Lower leg skin (tissue), 4 donors: ENCODE data around the gene CACNA1A. TPM values are rescaled to one million over a fixed set of nuclear protein-coding genes. Genes with fewer than 3 reads are reported as not detected.

ENCODE experiments used
- DNase-seq, 2 donors: peaks; one replicate each; pipeline ENCODE4 v3.0.0-alpha.2; 2019; ENCODE audit warnings: low spot score in 2 of 2
- H3K4me3 ChIP-seq: fragments of 200-600 bp; sonication (generic); 2 replicates; pipeline ENCODE4 v1.5.1; 2017; ENCODE audit warnings: mild to moderate bottlenecking, low read depth; ENCODE audit not compliant: poor library complexity, severe bottlenecking
- POLR2A ChIP-seq, 2 donors: fragments of 450-650 bp; IDR thresholded peaks; one replicate each; pipeline ENCODE4 v1.6.1; 2016 to 2017; ENCODE audit warnings: antibody characterized with exemption in 2 of 2, mild to moderate bottlenecking in 1 of 2, moderate library complexity in 1 of 2
- WGBS, 2 donors: methylation state at CpG; one replicate each; pipeline ENCODE4 v1.1.5; 2018; 5-methylcytosine and 5-hydroxymethylcytosine counted together
- intact Hi-C: fragments of 100-400 bp; cut with DNase I; formaldehyde crosslinking; loops from one replicate; pipeline ENCODE4 v1.15.0; 2023; ENCODE audit warnings: low total_unique reads
- total RNA-seq, 4 donors: library from RNA; depleted of rRNA; stranded (reverse); fragments of >200 nt; gene quantifications; one replicate each; pipeline ENCODE4 v1.1.0, GENCODE V29; 2016
- TF ChIP-seq, protein P1 (sequence below), 3 donors: fragments of 450-650 bp; IDR thresholded peaks; one replicate each; pipeline ENCODE4 v1.5.1; 2016; ENCODE audit warnings: antibody characterized with exemption in 3 of 3, mild to moderate bottlenecking in 3 of 3, moderate library complexity in 2 of 3

The CACNA1A gene
- total RNA-seq, 4 donors from 2014 or later, result 0.16 to 0.46 (median 0.22) TPM; not detected in 1

GRCh38 chr19:13252569-13253335 is 253.5 kb downstream of the CACNA1A start:
- DNase-seq, result no peak
- intact Hi-C loops, result no loop called here
- H3K4me3 ChIP-seq, result no peak overlapping the region
- TF ChIP-seq POLR2A (IDR thresholded peaks at IDR 0.05), result no peak
- TF ChIP-seq, protein P1, sequence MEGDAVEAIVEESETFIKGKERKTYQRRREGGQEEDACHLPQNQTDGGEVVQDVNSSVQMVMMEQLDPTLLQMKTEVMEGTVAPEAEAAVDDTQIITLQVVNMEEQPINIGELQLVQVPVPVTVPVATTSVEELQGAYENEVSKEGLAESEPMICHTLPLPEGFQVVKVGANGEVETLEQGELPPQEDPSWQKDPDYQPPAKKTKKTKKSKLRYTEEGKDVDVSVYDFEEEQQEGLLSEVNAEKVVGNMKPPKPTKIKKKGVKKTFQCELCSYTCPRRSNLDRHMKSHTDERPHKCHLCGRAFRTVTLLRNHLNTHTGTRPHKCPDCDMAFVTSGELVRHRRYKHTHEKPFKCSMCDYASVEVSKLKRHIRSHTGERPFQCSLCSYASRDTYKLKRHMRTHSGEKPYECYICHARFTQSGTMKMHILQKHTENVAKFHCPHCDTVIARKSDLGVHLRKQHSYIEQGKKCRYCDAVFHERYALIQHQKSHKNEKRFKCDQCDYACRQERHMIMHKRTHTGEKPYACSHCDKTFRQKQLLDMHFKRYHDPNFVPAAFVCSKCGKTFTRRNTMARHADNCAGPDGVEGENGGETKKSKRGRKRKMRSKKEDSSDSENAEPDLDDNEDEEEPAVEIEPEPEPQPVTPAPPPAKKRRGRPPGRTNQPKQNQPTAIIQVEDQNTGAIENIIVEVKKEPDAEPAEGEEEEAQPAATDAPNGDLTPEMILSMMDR (IDR thresholded peaks at IDR 0.05), result no peak
- WGBS, 2 donors, result 73 to 74% methylated on average over 11 of the region's 11 CpGs

DNA sequence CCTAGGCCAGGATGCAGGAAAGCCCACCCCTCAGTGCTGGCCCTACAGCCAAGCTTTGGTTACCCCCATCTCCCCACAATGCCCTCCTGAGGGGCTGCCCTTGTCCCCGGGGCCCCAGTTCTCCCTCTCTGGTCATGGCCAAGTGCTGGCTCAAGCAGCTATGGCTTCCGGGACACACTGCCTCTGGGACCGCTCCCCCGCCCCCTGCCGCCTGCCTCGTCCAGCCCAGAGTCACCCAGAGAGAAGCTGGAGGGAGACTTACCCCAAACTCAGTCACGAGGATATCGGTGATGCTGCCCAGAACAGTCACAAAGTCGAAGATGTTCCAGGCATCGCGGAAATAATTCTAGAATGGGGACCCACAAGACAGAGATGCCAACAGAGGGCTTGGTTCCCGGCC is 261.4 kb downstream of the CACNA1A start:
- 84 to 91% methylated on average over 12 of the region's 12 CpGs for WGBS, 2 donors
- intact Hi-C loops, result no loop called here

DNA sequence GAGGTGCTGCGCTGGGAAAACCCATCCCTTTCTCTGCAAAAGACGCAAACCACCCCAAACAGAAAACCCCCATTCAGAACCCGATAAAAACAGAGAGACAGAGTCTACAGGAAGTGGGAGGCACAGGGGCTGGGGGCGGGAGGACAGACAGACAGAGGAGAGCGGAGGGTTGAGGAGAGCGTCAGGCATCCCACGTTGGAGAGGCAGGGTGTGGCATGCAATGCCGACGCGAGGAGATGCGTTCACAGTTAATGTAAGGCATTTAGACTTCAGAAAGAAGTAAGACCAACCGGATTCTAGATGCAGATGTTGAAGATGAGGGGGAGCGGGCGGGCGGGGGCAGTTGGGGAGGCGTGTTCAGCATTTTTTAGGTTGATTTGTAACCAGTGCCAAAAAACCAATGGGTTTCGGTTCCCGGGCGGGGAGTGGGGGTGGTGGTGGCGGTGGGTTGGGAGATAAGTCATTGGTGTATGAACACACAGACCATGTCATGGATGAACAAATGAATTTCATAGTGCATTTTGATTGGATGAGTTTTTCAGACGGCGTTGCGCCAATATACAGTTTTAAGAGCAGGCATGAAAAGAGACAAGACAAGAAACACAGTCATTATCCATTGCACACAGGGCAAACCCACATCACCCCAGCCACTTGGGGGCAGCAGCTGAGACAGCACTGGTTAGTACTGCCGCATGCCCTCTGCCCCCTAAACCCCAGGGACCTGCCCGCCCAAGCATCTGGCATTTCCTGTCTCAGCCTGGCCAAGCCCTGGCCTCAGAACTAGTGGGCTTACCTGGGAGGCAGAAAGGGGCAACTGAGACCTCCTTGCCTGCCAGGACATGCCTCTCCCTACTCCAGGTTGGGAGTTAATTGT is 264.8 kb downstream of the CACNA1A start:
- H3K4me3 ChIP-seq, result no peak overlapping the region
- intact Hi-C loops, result no loop called here
- WGBS, 2 donors, result 49 to 51% methylated on average over 25 of the region's 25 CpGs
- TF ChIP-seq POLR2A (IDR thresholded peaks at IDR 0.05), result no peak
- TF ChIP-seq, protein P1 (IDR thresholded peaks at IDR 0.05), result no peak
- DNase-seq, result no peak

More for the DNA sequence above, 261.4 kb downstream of the CACNA1A start:
- TF ChIP-seq, protein P1 (IDR thresholded peaks at IDR 0.05), result no peak
- TF ChIP-seq POLR2A (IDR thresholded peaks at IDR 0.05), result no peak
- DNase-seq, result no peak
- H3K4me3 ChIP-seq, result no peak overlapping the region

DNA sequence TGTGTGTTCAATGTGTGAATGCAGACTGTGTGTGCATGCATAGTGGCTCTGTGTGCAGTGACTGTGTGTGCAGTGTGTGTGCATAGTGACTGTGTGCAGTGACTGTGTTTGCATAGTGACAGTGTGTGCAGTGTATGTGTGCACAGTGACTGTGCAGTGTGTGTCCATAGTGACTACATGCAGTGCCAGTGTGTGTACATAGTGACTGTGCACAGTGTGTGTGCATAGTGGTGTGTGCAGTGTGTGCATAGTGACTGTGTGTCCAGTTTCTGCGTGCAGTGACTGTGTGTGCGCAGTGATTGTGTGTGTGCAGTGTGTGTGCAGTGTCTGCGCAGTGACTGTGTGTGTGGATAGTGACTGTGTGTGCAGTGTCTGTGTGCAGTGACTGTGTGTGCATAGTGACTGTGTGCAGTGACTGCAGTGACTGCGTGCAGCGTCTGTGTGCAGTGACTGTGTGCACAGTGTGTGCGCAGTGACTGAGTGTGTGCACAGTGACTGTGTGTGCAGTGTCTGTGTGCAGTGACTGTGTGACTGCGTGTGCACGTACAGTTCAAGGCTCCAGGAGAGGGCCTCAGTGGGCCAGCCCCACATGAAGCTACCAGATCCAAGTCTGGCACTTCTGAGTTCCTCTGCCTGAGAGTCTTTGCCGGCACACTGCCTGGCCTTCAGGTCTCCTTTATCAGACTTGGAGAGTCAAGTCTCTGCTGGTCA is 265.8 kb downstream of the CACNA1A start:
- intact Hi-C loops, result no loop called here
- 64 to 66% methylated on average over 9 of the region's 9 CpGs for WGBS, 2 donors
- TF ChIP-seq, protein P1 (IDR thresholded peaks at IDR 0.05), result peak in 1 of 3 donors; percentile 12
- no peak for TF ChIP-seq POLR2A (IDR thresholded peaks at IDR 0.05)
- no peak for DNase-seq
- no peak overlapping the region for H3K4me3 ChIP-seq

DNA sequence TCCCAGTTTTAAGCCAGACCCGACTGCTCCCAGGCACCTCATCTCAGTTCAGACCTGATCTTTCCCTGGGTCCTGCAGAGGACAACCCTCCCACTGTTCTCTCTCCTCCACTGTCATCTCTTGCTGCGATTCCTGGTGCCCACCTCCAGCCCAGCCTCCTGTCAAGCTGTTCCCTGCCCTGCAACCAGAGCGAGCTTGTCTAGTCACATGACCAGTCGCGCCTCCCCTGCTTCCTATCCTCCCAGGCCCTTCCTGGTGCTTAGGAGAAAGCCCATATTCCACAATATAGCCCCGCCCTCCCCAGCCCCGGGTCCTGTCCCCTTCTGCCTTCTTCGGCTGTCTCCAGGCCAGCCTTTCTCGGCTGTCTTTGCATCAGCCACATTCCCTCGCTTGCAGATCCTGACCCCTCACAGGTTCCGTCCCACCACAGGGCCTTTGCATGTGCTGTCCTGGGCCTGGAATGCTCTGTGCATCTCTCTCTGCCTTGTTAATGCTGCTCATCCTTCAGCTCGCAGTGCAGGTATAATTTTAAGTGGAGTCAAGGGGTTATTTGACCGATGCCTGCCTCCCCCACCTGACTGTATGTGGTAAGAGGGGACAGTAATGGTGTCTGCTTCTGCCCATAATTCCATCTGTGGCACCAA is 267.3 kb downstream of the CACNA1A start:
- DNase-seq, result no peak
- 80 to 85% methylated on average over 13 of the region's 13 CpGs for WGBS, 2 donors
- no peak for TF ChIP-seq POLR2A (IDR thresholded peaks at IDR 0.05)
- TF ChIP-seq, protein P1 (IDR thresholded peaks at IDR 0.05), result no peak
- intact Hi-C loops, result no loop called here
- no peak overlapping the region for H3K4me3 ChIP-seq
